GM19043 (cell line): ENCODE data around the gene LGR5.
A peak's percentile ranks its signal among the peaks of the same experiment; 100 is the strongest.

Experiments
- ATAC-seq: cut with Tn5 transposase; IDR thresholded peaks from one replicate; pipeline ENCODE4 v1.9.1; 2021; ENCODE audit warnings: low read depth; ENCODE audit not compliant: unreplicated experiment

LGR5 gene, protein sequence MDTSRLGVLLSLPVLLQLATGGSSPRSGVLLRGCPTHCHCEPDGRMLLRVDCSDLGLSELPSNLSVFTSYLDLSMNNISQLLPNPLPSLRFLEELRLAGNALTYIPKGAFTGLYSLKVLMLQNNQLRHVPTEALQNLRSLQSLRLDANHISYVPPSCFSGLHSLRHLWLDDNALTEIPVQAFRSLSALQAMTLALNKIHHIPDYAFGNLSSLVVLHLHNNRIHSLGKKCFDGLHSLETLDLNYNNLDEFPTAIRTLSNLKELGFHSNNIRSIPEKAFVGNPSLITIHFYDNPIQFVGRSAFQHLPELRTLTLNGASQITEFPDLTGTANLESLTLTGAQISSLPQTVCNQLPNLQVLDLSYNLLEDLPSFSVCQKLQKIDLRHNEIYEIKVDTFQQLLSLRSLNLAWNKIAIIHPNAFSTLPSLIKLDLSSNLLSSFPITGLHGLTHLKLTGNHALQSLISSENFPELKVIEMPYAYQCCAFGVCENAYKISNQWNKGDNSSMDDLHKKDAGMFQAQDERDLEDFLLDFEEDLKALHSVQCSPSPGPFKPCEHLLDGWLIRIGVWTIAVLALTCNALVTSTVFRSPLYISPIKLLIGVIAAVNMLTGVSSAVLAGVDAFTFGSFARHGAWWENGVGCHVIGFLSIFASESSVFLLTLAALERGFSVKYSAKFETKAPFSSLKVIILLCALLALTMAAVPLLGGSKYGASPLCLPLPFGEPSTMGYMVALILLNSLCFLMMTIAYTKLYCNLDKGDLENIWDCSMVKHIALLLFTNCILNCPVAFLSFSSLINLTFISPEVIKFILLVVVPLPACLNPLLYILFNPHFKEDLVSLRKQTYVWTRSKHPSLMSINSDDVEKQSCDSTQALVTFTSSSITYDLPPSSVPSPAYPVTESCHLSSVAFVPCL

DNA sequence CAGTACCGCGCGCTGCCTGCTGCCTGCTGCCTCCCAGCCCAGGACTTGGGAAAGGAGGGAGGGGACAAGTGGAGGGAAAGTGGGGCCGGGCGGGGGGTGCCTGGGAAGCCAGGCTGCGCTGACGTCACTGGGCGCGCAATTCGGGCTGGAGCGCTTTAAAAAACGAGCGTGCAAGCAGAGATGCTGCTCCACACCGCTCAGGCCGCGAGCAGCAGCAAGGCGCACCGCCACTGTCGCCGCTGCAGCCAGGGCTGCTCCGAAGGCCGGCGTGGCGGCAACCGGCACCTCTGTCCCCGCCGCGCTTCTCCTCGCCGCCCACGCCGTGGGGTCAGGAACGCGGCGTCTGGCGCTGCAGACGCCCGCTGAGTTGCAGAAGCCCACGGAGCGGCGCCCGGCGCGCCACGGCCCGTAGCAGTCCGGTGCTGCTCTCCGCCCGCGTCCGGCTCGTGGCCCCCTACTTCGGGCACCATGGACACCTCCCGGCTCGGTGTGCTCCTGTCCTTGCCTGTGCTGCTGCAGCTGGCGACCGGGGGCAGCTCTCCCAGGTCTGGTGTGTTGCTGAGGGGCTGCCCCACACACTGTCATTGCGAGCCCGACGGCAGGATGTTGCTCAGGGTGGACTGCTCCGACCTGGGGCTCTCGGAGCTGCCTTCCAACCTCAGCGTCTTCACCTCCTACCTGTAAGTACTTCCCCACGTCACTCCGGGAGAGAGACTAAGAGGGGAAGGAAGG is at the start of gene LGR5:
TSS of gene LGR5 (plus strand) at position 186 of the 732 bp plus-strand sequence. CDS start at position 469, 283 bp downstream.
- no peak for ATAC-seq

DNA sequence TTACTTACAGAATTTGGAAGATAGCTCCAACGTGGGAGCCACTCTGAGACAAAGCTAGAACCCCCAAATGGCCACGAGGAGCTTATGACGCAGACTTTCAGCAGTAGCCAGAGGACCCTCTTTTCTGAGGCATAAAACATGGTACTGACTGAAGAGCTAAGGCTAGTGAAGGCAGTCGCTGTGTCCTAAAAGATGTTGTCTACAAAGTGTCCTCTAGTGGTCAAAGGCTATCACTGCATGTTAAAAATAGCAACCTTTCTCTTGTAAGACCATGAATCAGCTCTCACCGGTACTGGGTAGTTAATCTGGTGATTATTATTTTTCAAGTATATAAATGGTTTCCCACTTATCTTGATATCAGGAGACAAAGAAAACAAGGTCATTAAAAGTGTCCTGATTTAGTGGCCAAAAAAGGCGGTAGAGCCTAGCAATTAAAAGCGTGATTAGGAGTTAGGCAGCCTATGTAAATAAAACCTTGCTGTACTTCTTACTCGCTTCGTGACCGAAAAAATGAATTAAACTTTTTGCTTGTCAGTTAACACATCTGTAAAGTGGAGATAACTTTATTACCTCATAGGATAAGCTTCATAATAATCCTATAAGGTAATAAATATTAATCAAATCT is 47.0 kb upstream of the LGR5 start:
- peak; percentile 88 for ATAC-seq

DNA sequence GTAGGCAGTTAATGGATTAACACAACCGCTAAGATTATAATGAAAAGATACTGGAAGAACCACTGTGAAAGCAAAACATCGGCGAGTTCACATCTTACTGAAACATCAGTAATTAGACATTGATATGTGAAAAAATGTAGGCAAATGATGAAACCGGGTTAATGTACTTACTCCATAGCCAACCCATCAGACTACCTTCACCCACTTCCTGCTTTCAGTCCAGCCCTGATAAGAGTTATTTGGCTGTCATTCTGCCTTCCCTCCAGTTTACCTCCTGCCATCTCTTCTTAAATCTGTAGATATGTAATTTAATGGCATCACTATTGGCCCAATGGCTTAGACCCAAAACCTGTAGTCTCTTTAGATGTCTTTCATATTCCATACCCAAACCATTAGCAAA is 46.0 kb upstream of the LGR5 start:
- no peak for ATAC-seq

DNA sequence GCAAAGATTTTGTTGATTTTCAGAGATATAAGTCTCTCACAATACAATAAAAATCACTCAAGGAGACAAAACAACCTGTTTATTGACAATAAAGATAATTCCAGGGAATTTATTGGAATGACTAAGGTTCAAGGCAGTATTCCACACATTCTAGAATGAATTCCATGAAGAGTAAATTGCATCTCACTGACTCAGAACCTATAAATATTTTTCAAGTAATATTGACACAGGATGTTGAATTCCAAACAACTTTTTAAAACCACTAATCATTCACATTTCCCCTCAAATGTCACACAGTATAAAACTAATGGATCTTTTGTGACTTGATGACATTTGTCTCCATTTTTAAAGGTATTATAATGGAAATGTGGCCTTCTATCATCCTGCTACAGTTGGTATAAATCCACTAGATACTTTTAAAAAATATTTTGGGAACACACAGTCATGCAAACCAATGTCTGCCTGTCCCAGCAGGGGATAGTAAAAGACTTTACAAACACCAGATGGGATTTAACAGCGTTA is 42.1 kb upstream of the LGR5 start:
- no peak for ATAC-seq

DNA sequence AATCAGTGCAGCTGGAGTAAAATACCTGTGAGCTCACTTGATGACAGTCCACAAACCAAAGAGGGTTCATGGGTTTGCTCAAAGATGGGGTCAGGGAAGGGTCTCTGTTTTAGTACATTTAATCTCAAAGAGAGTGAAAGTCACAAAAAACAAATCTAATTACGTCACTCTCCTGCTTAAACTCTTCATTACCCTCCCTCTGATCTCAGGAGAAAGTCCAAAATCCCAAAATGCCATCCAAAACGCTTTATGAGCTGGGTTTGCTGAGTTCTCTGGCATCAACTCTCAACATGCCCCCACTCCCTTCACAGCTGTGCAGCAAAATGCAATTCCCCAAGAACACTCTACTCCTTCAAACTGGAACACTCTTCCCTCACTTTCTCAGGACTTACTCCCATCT is 40.4 kb upstream of the LGR5 start:
- ATAC-seq = no peak

DNA sequence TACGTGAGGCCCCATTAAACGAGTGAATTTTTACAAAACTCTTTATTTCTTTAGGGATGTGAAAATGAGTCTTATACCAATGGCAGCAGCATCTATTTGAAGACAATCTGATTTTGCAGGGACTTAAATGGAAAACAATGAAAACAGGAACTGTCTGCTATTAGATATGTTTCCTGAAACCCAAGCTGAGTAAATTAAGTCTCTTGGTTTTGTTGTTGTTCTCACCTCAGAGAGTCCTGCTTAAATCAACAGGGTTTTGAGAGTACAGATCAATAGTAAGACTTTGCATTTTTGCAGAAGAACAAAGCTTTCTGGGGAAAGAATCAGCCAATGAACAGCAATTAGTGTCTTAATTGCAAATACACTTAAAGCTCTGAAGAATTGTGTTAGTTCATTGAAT is 39.1 kb upstream of the LGR5 start:
- no peak for ATAC-seq

DNA sequence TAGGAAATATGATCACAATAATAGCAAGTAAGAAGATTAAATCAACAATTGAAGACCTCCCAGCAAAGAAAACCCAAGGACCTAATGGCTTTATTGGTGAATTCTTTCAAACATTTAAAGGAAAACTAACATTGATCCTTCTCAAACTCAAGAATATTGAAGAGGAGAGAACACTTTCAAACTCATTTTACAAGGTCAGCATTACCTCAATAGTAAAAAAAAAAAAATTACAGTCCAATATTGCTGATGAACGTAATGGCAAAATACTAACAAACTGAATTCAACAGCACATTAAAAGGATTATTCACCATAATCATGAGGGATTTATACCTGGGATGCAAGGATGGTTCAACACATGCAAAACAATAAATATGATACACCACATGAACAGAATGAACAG is 33.7 kb upstream of the LGR5 start:
- ATAC-seq = no peak

DNA sequence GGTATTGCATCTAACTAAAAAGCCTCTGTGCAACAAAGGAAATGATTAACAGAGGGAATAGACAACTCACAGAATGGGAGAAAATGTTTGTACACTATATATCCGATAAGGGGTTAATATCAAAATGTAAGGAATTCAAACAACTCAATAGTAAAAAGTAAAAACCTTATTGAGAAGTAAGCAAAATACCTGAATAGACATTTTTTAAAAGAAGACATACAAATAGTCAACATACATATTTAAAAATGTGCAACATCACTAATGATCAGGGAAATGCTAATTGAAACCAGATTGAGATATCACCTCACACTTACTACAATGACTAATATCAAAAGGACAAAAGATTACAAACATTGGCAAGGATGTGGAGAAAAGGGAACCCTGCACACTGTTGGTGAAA is 31.9 kb upstream of the LGR5 start:
- no peak for ATAC-seq

DNA sequence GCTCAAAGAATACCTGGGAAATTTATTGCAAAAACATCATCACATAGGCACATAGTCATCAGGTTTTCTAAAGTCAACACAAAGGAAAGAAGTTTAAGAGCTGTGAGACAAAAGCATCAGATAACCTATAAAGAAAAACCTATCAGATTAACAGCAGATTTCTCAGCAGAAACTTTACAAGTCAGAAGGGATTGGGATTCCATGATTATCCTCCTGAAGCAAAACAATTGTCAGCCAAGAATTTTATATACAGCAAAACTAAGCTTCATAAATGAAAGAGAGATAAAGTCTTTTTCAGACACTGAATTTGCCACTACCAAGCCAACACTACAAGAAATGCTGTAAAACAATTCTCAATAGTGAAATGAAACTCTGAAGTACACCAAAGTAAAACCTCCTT is 28.8 kb upstream of the LGR5 start:
- ATAC-seq = no peak

DNA sequence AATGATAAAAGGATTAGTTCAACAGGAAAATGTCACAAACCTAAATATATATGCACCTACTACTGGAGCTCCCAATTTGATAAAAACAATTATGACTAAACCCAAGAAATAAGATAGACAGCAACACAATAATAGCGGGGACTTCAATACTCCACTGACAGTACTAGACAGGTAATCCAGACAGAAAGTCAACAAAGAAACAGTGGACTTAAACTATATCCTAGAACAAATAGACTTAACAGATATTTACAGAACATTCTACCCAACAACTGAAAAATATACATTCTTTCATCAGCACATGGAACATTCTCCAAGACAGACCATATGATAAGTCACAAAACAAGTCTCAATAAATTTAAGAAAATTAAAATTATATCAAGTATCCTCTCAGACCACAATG is 28.0 kb upstream of the LGR5 start:
- ATAC-seq = no peak

DNA sequence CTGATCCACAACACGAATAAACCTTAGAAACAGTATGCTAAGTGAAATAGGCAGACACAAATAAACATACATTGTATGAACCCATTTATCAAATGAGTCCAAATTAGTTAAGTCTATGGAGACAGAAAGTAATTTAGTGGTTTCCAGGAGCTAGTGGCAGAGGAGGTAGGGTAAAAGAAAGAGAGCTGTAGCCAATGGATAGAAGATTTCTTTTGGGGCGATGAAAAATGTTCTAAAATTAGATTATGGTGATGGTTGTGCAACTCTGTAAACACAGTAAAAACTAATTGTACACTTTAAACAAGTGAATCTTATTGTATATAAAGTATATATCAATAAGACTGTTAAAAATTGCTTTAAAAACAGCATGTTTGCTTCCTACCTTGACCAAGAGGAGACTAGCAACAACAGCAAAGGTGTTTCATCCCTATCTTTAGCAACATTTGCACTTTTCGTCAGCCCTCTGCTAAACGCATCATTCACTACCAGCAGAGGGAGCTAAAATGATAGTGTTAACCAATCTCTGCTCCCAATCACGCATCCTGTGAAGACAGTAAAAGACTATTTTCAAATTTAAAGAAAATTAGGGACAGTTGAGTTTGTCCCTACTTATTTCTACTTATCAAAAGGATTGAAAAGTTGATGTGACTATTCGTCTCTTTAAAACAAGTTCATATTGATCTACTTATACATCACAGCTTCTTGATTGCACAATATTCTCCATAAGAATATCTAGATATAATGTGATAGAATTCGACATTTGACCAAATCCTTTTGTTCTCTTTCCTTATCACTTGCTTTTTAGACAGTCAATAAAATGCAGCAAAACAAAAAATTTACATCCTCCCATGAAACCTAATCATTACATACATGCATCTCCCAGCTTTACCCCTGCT is 24.0 kb upstream of the LGR5 start:
- ATAC-seq = no peak

DNA sequence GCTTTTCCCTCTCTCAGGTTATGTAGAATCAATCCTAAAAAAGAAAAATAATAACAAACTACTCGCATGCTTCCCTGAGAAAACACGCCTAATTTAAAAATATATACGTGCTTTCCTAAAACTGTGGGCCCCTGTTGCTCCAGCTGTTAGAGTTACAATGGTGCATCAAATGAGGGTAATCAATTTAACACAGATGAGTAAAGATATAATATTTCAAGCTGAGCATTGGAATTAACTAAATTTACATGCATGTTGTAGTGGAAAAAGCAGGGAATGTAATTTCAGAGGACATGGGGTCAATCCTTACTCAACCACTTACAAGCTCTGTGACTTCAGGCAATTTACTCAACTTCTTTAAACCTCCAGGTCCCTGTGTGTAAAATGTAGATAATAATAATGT is 22.4 kb upstream of the LGR5 start:
- ATAC-seq = no peak

DNA sequence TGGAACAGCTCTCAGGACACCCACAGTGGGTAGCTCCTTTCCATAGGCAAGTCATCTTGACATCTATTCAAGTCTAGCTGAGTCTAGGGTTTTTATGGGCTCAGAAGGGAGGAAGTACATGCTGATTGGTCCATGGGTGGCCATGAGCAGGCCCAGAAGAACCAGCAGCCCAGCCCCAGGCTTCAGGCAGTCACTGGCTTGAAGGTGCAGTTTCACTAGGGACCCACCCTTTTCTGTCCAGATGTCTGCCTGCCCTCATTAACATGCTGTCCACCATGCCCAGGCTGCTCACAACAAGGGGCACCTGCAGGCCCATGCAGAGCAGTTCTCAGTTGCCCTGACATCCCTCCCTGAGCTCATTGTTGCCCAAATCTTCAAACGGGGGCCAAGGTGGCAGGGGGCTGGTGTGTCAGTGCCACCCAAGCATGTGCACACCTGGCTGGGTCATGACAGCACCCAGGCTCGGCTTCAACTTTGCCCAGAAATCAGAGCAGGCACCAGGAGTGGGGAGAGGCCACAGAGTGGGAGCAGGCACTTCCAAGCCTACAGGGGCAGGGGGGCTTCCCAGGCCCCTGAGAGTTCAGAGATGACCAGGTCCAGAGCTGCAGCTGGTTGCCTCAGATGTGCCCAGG is 18.7 kb upstream of the LGR5 start:
- ATAC-seq = no peak

DNA sequence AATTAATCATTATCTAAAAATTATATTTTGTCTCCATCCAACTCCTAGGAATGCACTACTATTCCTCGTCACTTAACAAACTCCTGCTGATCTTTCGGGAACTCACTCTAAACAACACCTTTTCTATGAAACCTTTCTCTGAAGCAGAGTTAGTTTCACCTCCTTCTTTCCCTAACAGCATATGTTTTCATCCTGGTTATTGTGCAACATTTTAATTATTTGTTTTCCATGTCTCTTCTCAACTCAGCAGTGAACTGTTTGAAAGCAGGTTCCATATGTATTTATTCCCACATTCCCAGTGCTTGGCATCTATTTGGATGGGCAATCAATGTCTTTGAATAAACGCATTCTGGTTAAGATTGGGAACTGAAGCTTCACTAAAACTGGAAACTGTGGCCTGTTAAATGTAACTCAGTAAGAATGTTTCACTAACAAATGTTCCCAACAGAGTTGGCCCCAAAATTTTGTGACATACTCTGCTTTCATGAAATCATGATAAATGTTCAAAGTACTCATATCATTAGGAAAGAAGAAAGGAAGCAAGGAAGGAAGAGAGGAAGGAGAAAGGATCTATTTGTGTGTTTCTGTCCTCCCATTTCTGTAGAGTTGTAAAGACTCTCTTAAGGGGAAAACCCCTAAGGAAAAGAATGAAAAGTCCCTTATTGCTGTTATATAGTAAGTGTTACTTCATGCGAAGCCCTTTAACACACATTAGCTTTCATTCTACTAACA is 13.9 kb upstream of the LGR5 start:
- ATAC-seq = no peak

DNA sequence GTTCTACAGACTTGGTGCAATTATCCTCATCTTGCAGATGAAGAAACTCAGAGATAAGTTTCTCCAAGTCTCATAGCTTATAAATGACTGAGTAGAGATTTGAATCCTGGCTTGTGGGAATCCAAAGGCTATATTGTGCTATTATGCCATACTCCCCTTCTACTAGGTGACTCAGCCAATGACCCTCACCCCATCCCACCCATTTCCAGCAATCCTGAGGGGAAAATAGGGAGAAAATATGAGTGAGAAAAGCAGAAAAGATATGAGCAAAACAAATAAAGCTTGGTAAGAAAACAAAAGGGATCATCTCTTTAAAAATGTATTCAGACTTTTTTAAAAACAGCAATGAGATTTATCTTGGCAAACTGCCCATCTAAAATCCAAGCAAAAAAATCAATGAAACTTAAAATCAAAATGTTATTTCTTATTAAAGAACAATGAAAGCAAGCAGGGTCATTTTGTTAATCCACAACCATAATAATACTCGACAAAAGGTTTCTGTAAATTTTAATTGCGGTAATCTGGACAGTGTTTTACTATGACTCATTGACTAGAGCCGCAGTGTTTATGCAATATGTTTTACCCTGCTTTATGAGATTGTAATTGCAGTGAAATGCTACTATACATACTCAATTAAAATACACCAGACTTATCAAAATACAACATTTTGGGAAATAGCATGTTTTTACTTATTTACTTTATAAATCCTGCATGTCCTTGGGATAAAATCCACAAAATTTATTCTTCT is 13.1 kb upstream of the LGR5 start:
- ATAC-seq = no peak

DNA sequence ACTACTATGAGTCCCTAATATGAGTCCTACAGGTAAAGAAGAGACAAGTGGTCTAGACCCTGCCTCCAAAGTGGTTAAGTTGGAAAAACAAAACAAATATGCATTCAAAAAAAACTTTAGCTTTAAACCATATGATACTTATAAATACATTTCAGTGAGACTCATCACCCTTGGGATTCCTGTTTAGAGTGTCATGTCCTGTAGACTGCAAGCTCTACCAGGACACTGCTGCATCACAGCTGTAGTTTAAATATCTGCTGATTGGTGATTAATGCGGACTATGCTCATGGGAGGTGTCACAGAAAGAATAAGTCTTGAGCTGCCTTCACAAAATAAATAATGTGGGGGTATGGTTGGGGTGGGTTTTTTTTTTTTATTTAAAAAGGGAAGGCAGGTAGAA is 8.8 kb upstream of the LGR5 start:
- no peak for ATAC-seq

DNA sequence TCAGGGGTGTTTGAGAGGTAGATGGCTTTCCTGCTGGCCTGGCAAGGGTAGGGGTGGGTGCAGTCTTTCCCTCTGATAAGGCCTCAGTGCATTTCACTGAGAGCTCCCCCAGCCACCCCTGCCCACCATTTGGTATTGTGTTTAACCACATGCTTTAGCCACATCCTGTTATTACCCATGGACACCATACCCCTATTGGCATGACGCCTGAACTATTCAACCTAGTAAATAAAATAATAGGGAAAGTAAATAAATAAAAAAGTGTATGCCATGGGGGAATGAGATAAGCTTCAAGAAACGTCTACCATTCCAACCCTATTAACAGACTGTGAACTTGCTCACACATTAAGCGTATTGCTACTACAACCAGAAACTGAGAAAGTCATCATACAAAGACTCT is 7.6 kb upstream of the LGR5 start:
- no peak for ATAC-seq

DNA sequence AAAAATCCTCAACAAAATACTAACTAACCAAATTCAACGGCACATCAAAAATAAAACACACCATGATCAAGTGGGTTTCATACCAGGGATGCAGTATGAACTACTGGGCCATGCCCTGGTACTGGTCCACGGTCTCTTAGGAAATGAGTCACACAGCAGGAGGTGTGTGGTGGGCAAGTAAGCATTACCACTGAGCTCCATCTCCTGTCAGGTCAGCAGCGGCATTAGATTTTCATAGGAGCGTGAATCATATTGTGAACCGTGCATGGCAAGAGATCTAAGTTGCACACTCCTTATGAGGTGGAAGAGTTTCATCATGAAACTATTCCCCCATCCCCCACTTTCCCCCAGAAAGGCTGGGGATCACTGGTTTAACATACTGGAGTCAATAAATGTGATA is 6.7 kb upstream of the LGR5 start:
- ATAC-seq = no peak
